HG02943 (cell line): Measurements from ENCODE around the gene SIPA1L3.

Source experiments
- ATAC-seq: cut with Tn5 transposase; IDR thresholded peaks from one replicate; pipeline ENCODE4 v1.9.1; 2021; ENCODE audit warnings: mild to moderate bottlenecking, low read depth, moderate library complexity; ENCODE audit not compliant: unreplicated experiment

Gene SIPA1L3

GRCh38 chr19:37973666-37974065 lies 66.7 kb downstream of the SIPA1L3 start:
- ATAC-seq, result no peak

- no peak for ATAC-seq
Observed at GRCh38 chr19:37975071-37975470, 68.1 kb downstream of the SIPA1L3 start.

- no peak for ATAC-seq
Observed at GRCh38 chr19:37975596-37976515, 68.8 kb downstream of the SIPA1L3 start.

GRCh38 chr19:37977391-37977790 lies 70.4 kb downstream of the SIPA1L3 start:
- ATAC-seq, result no peak

GRCh38 chr19:37977992-37978391 lies 71.0 kb downstream of the SIPA1L3 start:
- ATAC-seq, result no peak

- ATAC-seq, result no peak
Observed at GRCh38 chr19:37979547-37980082, 72.6 kb downstream of the SIPA1L3 start.

- ATAC-seq, result no peak
Observed at GRCh38 chr19:37980419-37981170, 73.6 kb downstream of the SIPA1L3 start.

GRCh38 chr19:37981785-37982475 lies 74.9 kb downstream of the SIPA1L3 start:
- ATAC-seq, result no peak

GRCh38 chr19:37982655-37983054 lies 75.6 kb downstream of the SIPA1L3 start:
- ATAC-seq, result no peak

- no peak for ATAC-seq
Observed at GRCh38 chr19:37983153-37983552, 76.1 kb downstream of the SIPA1L3 start.

GRCh38 chr19:37983916-37984315 lies 76.9 kb downstream of the SIPA1L3 start:
- ATAC-seq, result no peak

GRCh38 chr19:37986048-37986750 lies 79.2 kb downstream of the SIPA1L3 start:
- no peak for ATAC-seq

GRCh38 chr19:37987356-37988332 lies 80.6 kb downstream of the SIPA1L3 start:
- no peak for ATAC-seq

- no peak for ATAC-seq
Observed at GRCh38 chr19:37988758-37989635, 82.0 kb downstream of the SIPA1L3 start.

GRCh38 chr19:37989855-37990254 lies 82.8 kb downstream of the SIPA1L3 start:
- ATAC-seq, result no peak

GRCh38 chr19:37990362-37990761 lies 83.4 kb downstream of the SIPA1L3 start:
- ATAC-seq, result no peak

GRCh38 chr19:37991176-37991835 lies 84.3 kb downstream of the SIPA1L3 start:
- no peak for ATAC-seq
